NCI-H2107 treated with DMSO at 0.1 percent for 48 hours (cell line): ENCODE measurements around the gene FUNDC1.
"Not testable (repeated sequence)": the region's sequence is repeated elsewhere in the genome, so short reads cannot be mapped to it uniquely, and the experiment has no call there.

Experiments used
- DNase-seq: peaks from one replicate; lab custom pipeline; 2025; ENCODE audit not compliant: unreplicated experiment; lab: John Stamatoyannopoulos, UW

Gene FUNDC1

DNA sequence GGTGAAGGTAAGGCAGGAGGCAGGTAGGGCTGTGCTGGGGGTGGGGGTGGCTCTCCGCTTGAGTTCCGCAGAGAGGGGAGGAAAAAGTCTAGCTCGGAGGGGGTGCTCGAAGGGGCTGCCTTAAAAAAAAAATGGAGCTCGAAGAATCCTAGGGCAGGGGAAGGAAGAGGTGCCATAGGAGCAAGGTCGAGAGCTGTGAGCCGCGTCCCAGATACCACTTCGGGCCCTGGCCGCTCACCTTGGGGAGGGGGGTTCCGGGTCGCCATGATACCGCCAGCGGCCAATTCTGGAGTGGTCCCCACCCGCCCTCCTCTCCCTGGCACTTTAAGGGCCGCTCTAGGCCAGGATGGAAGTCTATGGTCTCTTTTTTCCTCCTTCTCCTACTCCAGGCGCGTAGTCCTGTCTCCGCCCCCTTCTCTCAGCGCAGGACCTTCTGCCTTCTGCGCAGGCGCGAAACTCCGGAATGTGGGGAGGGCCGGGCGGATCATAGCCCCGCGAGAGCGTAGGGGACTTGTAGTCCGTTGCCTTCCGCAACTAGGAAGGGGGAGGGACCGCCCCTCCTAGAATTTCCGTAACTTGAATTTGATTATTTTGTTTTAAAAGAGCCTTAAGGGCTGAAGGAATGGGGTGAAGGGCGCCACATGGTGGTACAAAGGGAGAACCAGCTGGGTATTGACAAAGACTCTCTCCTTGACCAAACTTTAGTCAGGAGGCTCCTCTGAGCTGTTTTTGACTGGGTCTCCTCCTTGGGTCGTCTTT is at the start of gene FUNDC1:
TSS of gene FUNDC1 (minus strand) at position 293 of the 759 bp plus-strand sequence. CDS start at position 266, 27 bp downstream.
- peak; percentile 96 for DNase-seq

DNA sequence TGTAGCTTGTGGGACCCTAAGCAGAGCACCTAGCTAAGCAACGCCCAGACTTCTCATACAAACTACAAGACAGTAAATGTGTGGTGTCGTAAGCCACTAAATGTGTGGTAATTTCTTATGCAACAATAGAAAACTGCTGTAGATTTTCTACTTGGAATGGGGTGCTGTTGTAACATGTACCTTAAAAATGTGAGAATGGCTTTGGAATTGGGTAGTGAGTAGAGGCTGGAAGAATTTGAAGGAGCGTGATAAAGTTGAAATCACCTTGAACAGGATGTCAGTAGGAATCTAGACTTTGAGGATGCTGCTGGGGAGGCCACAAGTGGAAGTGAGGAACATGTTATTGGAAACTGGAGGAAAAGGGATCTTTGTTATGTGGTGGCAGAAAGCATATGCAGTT is 43.2 kb upstream of the FUNDC1 start:
- no peak for DNase-seq

- DNase-seq = no peak
Measured at GRCh38 chrX:44580466-44580865, 37.8 kb upstream of the FUNDC1 start.

DNA sequence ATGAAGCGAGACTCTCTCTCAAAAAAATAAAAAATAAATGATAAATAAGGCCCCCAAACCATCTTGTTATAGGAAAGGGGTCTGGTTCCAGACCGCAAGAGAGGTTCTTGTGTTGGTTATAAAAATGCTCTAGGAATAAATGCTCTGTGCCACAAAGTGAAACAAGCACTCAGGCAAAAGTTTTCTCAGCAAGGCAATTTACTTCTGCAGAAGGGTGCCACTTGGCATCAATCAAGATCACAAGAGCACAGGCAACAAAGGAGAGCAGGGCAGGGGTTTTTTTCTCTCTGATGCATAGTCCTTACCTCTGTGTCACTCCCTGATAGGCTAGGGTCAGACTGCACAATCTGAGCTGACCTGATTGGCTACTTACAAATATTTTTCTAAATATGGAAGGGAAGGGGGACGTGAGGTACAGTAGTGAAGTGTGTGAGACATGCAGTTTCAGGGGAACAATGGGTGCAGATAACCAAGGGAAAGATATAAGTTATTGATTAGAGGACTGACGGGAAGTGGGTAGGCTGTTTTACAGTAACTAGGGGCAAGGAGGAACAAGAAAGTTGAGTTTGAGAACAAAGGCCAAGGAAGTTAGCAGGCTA is 29.8 kb upstream of the FUNDC1 start:
- DNase-seq = no peak

DNA sequence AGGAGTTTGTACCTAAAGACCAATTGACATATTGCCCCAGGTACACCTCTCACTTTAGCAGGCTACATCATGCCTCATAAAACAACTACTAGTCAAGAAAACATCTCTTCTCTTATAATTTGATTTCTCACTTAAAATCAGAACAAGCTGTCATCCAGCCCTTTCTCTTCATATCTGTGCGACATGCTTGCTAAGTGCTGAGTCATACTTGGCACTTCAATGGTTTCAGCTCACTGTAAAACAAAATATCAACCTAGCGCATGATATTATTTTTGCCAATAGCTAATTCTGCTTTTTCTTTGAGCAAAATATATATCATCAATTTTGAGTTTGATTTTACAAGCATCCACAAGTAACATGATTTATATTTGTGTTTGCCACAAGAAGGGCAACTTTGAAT is 27.9 kb upstream of the FUNDC1 start:
- no peak for DNase-seq

DNA sequence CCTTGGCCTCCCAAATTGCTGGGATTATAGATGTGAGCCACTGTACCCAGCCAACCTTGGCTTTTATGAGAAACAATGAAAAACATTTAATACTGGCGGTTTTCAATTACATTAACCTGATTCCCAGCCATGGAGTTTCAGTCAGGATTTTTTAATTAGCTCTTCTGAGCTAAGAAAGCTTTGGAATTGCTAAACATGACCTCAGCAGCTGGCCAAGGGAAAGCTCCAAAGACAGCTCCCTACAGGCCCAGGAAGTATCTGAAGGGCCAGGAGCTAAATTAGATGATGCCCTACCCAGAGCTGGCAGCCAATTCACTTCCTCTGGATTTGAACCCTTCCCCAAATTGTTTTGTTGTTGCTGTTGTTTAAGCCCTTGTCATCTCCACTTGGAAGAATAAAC is 26.5 kb upstream of the FUNDC1 start:
- DNase-seq = no peak

DNA sequence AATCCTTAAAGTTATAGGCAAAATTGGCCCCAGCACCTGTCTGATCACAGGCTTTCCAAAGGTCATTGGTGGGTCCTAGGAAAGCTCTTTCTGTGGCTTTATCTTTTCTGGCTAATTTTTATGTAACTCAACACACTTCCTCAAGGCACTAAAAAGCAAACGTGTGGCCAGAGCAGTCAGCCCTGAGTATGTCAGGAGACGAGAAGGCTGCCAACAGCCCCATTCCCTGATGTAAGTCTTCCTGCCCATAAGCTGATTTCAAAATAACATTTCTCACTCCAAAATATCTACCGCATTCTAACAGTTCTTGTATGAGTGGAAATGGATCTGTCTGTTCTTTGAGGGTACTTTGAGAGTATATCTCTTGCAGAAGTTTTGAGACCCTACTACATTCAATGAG is 25.5 kb upstream of the FUNDC1 start:
- no peak for DNase-seq

DNA sequence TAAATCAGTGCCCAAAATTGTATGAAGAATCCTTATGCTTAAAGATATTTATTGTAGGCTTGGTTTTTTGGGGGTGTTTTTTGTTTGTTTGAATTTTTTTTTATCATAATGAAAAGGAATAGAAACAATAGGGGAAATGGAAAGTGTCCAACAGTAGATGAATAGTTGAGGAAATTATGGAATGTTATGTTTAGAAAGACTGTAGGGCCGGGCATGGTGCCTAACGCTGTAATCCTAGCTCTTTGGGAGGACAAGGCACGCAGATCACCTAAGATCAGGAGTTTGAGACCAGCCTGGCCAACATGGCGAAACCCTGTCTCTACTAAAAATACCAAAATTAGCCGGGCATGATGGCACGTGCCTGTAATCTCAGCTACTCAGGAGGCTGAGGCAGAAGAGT is 19.2 kb upstream of the FUNDC1 start:
- DNase-seq = not testable (repeated sequence)

GRCh38 chrX:44550563-44550962 is 7.9 kb upstream of the FUNDC1 start:
- no peak for DNase-seq

- DNase-seq = not testable (repeated sequence)
Measured at GRCh38 chrX:44545454-44545853, 2.8 kb upstream of the FUNDC1 start.

GRCh38 chrX:44544036-44544435 is 1.4 kb upstream of the FUNDC1 start:
- DNase-seq = no peak

GRCh38 chrX:44536198-44536597 is 6.5 kb downstream of the FUNDC1 start:
- DNase-seq = no peak

DNA sequence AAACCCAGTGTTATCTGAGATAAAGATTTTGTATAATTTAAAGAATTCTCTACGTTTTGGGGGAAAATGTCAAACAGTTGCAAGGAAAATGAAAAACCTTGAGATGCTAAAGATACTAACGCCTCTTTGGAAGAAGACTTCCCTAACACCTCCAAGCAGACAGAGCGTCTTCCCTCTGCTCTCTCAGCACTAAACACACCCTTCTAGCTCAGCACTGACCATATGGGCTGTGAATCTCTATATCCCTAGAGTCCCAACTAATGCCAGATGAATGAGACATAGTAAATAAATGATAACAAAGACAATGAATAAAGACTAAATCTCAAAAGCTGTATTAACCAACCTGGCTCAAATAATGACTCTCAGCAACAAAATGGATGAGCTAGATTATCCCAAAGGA is 13.3 kb downstream of the FUNDC1 start:
- no peak for DNase-seq

DNA sequence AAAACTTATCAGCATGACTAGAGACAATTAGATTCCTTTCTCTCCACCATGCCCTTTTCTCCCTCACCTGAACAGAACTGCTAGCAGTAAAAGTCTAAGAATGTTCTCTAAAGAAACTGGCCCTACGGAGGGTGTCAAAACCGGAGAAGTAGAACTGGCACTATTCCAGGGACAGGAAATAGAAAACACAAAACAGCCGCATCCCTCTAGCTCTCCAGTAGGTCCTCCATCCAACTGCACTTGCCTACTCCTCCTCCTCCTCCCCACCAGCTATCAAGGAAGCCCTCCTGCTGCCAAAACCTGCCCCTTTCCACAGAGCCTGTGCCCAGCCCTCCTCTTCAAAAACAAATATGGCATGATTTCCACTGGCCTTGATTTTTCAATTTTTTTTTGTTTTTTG is 28.4 kb downstream of the FUNDC1 start:
- DNase-seq = no peak

- DNase-seq = no peak
Measured at GRCh38 chrX:44507292-44507691, 35.4 kb downstream of the FUNDC1 start.

DNA sequence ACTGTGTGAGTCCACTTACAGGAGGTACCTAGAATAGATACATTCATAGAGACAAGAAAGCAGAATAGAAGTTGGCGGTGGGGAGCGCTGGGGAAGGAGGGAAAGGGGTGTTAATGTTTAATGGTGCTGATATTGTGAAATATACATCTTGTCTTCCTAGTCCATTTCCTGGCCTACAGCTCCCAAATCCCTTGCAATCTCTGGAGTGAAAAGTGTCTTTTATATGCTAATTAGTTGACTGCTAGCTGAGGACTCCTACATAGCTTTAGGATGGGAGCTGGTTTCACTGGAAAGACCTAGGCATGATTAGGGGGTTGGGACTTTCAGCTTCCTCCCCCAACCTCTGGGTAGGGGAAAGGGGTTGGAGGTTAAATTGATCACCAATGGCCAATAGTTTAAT is 36.0 kb downstream of the FUNDC1 start:
- no peak for DNase-seq

GRCh38 chrX:44503560-44503959 is 39.1 kb downstream of the FUNDC1 start:
- DNase-seq = no peak

- no peak for DNase-seq
Measured at GRCh38 chrX:44495091-44495490, 47.6 kb downstream of the FUNDC1 start.

- DNase-seq = no peak
Measured at GRCh38 chrX:44494357-44494756, 48.3 kb downstream of the FUNDC1 start.

- DNase-seq = no peak
Measured at GRCh38 chrX:44489515-44489914, 53.1 kb downstream of the FUNDC1 start.

DNA sequence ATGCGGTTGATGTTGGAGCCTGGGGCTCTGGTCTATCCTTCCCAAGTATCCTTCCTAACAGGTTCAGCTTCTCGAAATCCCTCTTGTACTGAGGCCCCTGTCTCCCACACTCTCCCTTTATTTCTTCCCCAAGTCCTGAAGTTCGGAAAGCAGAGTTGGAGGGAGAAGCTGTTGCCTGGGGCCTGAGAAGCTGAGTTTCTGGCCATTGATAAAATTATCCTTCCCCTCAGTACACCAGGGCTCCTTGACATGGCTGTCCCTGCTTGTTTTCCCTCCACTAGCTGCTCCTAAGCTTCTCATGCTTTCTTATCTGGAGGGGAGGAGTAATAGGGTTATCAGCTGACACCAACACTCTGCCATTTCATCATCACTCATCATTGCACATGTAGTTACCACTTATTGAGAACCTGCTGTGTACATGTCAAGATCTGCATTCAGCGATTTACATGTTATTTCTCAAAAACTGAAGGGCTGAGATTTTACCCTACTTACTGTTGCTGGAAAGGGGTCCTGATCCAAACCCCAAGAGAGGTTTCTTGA is 58.0 kb downstream of the FUNDC1 start:
- no peak for DNase-seq

DNA sequence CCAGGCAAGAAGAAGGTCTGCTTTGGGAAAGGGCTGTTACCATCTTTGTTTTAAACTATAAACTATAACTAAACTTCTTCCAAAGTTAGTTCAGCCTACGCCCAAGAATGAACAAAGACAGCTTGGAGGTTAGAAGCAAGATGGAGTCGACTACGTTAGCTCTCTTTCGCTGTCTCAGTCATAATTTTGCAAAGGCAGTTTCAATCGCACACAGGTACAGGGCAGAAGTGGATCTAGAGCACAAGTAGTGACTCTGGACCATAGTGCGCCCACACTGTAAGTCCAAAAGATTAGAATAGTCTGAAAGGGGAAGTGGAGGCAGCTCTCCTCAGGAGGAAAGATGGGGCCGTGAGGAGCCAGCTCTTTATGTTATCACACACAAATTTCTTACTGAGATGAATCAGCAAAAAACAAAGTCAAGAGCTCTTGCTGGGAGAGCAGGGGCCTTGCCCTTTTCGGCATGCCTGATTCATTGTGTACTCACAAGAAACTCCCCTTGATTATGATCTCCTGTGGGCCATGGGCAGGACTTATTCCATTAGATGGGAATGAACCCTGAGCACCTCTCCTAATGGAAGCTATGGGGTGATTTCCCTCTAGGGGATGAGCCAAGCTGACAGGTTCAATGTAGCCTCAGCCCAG is 58.6 kb downstream of the FUNDC1 start:
- no peak for DNase-seq
